SK-N-MC (cell line): Measurements from ENCODE around the gene DNAJC7.

ENCODE experiments used
- EZH2 ChIP-seq: fragments of 200-600 bp; sonication (generic); IDR thresholded peaks from one replicate; pipeline ENCODE4 v1.6.1; 2017; ENCODE audit warnings: antibody characterized with exemption
- POLR2AphosphoS5 ChIP-seq: IDR thresholded peaks from 2 replicates; pipeline ENCODE4 v1.6.1; 2012; ENCODE audit warnings: mild to moderate bottlenecking, low read depth, low read length, borderline replicate concordance

DNA sequence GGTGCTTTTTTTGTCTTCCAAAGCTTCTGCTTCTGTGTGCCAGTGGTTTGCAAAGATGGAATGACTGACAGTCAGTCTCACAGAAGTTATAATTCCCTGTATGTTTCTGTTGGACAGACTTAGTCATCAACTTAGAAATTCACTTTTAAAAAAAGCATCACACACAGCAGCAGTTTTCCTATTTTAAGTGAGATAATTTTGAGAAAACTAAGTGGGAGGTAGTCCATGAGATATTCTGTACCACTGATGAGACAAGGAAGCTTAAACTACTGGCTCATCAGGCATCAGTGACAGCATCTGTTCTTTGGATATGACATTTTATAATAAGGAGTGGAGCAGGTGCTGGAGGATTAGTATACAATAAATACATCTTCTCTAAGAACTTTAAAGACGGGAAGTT is 30.6 kb downstream of the DNAJC7 start:
- no peak for TF ChIP-seq POLR2AphosphoS5
- TF ChIP-seq EZH2: no peak
